Anterior cingulate cortex (tissue), 58 donors: Measurements from ENCODE around the gene POLR1E.
"Not testable (repeated sequence)": the region's sequence is repeated elsewhere in the genome, so short reads cannot be mapped to it uniquely, and the experiment has no call there.

Experiments used
- DNase-seq, 58 donors: peaks; one replicate each; lab custom pipeline; 2025; lab: John Stamatoyannopoulos, UW

The POLR1E gene

DNA sequence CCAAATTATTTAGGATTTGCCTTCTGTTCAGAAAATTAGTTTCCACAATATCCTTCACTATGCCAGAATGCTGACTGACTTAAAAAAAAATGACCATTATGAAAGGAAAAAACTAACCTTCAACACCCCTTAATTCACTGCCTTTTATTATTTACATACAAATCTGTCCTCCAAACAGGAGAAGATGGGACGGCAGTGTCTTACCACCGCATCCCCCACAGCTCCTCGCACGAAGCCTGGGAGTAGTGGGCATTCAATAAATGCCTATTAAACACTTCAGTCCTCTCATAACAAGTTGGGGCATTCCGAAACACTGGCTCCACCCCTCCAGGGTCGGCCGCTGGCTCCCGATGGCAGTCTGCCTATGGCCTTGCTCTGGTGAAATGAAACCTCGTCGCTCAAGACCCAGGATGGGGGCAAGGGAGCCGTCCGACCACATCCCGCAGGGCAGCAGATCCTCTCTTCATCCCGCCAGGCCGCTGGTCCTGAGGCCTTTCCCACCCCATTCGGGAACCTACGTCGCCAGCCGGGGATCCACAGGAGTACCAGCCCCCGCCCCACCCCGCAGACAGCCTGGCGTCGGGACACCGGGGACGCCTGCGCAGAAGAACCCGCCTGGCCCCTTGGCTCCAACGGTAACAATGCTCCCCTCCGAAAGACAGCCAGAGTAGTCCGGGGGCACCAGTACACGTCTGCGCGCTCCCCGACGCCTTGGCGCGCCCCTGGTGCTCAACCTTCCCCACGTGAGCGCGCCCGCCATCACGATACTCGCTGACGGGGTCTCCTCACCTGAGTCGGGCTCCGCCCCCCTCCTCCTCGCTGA, 21.1 kb upstream of the POLR1E start:
- peak in 42 of 58 donors; percentile 48 to 95 (median 80) for DNase-seq

DNA sequence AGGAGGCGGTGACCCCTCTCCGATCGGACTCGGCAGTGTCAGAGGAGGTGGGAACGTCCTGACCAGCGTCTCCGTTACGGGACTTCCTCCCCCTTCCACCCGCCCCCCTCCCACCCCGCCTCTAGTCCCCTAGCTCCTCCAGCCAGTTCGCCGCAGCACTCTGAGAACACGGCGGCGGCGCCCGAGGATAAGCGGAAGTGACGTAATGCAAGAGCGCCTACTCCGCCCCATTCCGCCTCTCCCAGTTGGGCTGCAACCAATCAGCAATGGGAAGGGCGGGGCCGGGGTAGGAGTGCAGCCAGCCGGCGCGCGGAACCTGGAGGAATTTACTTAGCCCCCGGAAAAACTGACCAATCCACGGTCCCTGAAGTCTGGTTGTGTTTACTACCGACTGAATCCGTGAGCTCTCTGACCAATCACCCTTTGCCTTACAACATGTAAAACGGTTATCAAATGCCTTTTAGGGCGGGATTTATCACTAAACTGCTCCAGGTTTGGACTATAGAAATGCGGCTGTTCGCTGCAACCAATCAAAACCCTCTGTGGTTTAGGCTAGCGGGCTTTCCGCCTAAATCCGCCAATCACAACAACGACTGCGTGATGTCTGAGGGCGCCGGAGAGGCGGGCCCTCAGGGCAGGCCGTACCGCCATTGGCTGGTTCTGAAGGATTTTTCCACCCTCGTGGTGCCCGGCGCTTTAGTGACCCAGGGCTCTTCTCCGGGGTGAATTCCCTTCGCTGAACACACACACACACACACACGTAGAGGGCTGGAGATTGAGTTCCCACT, 20.3 kb upstream of the POLR1E start, which contains the start of gene ZBTB5:
TSS of gene ZBTB5 (minus strand) at position 202 of the 788 bp plus-strand sequence. CDS start 22,899 bp downstream, outside the sequence.
- DNase-seq, result peak; percentile 93 to 100 (median 99)

GRCh38 chr9:37466037-37466709, 19.6 kb upstream of the POLR1E start:
- DNase-seq, result peak in 51 of 58 donors; percentile 27 to 83 (median 57)

- not testable (repeated sequence) for DNase-seq
Observed at GRCh38 chr9:37467530-37467929, 18.2 kb upstream of the POLR1E start.

DNA sequence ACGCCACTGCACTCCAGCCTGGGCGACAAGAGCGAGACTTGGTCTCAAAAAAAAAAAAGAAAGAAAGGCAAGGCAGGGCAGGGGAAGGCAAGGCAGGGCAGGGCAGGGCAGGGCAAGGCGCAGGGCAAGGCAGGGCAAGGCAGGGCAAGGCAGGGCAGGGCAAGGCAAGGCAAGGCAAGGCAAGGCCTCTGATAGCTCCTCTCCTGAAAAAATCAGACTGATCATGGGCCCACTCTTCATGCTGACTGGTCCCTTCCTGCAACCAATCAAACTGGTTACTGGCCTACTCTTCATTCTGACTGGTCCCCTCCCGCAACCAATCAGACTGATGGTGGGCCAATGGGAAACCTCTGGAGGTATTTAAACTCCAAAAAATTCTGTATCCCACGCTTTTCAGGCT, 17.1 kb upstream of the POLR1E start:
- DNase-seq, result no peak

GRCh38 chr9:37471942-37472684, 13.6 kb upstream of the POLR1E start:
- peak in 1 of 58 donors; percentile 42 for DNase-seq

GRCh38 chr9:37473982-37474381, 11.8 kb upstream of the POLR1E start:
- DNase-seq, result not testable (repeated sequence)

DNA sequence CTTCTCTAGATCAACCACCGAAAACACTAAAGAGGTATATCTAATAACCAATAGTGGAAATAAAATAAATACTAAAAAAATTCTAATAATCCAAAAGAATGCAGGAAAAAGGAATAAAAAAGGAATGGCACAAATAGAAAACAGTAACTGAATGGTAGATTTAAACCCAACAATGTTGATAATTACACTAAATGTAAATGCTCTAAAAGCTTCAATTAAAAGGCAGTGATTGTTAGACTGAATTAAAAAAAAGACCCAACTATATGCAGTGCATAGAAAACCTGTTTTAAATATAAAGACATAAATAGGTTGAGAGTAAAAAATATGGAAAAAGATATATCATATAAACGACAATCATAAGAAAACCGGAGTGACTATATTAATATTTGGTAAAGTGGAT, 11.3 kb upstream of the POLR1E start:
- DNase-seq, result no peak

- no peak for DNase-seq
Observed at GRCh38 chr9:37476930-37477329, 8.8 kb upstream of the POLR1E start.

GRCh38 chr9:37477443-37477842, 8.3 kb upstream of the POLR1E start:
- not testable (repeated sequence) for DNase-seq

GRCh38 chr9:37477987-37478619, 7.6 kb upstream of the POLR1E start:
- DNase-seq, result not testable (repeated sequence)

DNA sequence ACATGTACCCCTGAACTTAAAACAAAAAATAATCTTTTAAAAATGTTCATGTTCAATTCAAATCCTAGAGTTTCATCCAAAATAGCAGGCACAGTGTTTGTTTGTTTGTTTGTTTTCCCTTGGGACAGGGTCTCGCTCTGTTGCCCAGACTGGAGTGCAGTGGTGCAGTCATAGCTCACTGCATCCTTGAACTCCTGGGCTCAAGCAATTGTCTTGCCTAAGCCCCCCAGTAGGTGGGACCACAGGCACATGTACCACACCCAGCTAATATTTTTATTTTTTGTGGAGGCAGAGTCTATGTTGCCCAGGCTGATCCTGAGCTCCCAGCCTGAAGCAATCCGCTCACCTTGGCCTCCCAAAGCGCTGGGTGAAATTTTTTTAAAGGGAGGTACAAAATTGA, 5.0 kb upstream of the POLR1E start:
- no peak for DNase-seq

DNA sequence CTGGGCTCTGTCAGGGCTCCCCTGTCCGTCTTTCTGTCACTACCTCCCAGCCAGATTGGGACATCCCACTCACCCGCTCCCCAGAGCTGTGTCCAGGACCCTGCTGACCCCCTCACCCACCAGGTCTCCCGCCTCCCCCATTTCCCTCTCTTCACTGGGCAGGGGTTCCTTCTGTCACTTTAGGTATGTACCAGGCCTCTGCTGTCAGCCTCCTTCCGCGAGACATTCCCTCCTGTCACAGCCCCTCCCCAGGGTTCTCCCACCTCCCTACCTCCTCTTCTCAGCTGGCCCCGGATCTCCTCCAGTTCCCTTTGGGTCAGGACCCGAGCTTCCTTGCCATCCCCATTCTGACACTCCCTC, 488 bp downstream of the POLR1E start:
- DNase-seq, result peak in 1 of 58 donors; percentile 21

- DNase-seq, result peak in 32 of 58 donors; percentile 5 to 77 (median 31)
Observed at GRCh38 chr9:37486616-37487548, 1.1 kb downstream of the POLR1E start.

GRCh38 chr9:37491939-37492338, 6.2 kb downstream of the POLR1E start:
- DNase-seq, result no peak

GRCh38 chr9:37495571-37495970, 9.8 kb downstream of the POLR1E start:
- DNase-seq, result no peak

DNA sequence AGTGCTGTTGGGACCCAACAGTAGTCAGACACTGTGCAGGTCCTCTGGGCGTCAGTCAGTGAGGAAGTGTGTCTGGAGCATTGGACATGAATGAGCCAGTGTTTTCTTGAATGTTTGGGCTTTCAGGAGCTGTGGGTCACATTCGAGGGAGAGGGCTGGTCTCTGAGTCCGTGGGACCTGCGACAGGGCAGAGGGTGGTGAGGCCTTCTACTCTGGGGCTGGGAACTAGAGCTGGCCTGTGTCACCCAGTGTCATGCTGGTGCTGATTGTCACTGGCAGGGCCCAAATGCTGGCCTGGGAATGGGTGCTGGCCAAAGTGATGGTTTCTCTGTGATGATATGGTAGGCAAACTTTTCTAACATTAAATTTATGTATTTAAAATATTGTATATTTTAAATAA, 10.3 kb downstream of the POLR1E start:
- DNase-seq, result no peak

DNA sequence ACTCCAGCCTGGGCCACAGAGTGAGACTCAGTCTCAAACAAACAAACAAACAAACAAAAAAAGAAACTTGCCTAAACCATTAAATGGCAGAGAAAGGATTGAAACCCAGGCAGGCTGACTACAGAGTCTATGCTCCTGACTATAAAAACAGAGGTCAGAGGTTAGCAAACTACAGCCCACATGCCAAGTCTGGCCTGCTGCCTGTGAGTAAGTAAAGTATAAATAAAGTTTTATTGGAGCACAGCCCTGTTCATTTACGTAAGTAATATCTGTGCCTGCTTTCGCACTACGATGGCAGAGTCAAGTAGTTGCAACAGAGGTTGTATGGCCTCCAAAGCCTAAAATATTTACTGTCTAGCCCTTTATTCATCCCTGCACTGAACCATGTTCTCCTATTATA, 11.6 kb downstream of the POLR1E start:
- DNase-seq, result no peak

- DNase-seq, result no peak
Observed at GRCh38 chr9:37498457-37498856, 12.7 kb downstream of the POLR1E start.
